ENCODE results near the gene UBA7. TPM values are rescaled to one million over a fixed set of nuclear protein-coding genes. Genes with fewer than 3 reads are reported as not detected.
A peak's percentile ranks its signal among the peaks of the same experiment; 100 is the strongest.
"Not testable (repeated sequence)": the region's sequence is repeated elsewhere in the genome, so short reads cannot be mapped to it uniquely, and the experiment has no call there.

UBA7 gene
- total RNA-seq, 3 donors from 2014 or later: 27.7 to 28.7 (median 27.8) TPM

GRCh38 chr3:49794926-49795905 is 18.5 kb downstream of the UBA7 start:
- H3K9me3 Mint-ChIP-seq: no peaks in the 10 kb centered on the region
- DNase-seq (no peak), ATAC-seq (no peak)
- H3K27me3 Mint-ChIP-seq (ENCODE audit: low read depth): no peaks in the 10 kb centered on the region
- H3K36me3 Mint-ChIP-seq (ENCODE audit: insufficient read depth): no peaks in the 10 kb centered on the region
- no peak overlapping the region for H3K4me3 Mint-ChIP-seq
- H3K4me1 Mint-ChIP-seq (ENCODE audit: low read depth): no peaks in the 10 kb centered on the region

- no peak for DNase-seq
- Mint-ChIP-seq H3K27me3 (ENCODE audit: low read depth) (no peaks in the 10 kb centered on the region), H3K4me3 (no peak overlapping the region), H3K36me3 (ENCODE audit: insufficient read depth) (no peaks in the 10 kb centered on the region), H3K4me1 (ENCODE audit: low read depth) (peaks cover 2% of the 10 kb centered on the region), H3K9me3 (no peaks in the 10 kb centered on the region)
- no peak for ATAC-seq
These were observed 19.3 kb downstream of the UBA7 start for GRCh38 chr3:49794431-49794830.

GRCh38 chr3:49793486-49794085 is 20.2 kb downstream of the UBA7 start:
- Mint-ChIP-seq H3K36me3 (ENCODE audit: insufficient read depth) (no peaks in the 10 kb centered on the region), H3K4me3 (no peak overlapping the region), H3K9me3 (no peaks in the 10 kb centered on the region), H3K4me1 (ENCODE audit: low read depth) (peaks cover 2% of the 10 kb centered on the region), H3K27me3 (ENCODE audit: low read depth) (no peaks in the 10 kb centered on the region)
- ATAC-seq (no peak), DNase-seq (no peak)

- ATAC-seq: no peak
- H3K9me3 Mint-ChIP-seq: no peaks in the 10 kb centered on the region
- no peak for DNase-seq
- H3K4me1 Mint-ChIP-seq (ENCODE audit: low read depth): peaks cover 2% of the 10 kb centered on the region
- no peaks in the 10 kb centered on the region for H3K36me3 Mint-ChIP-seq (ENCODE audit: insufficient read depth)
- no peak overlapping the region for H3K4me3 Mint-ChIP-seq
- H3K27me3 Mint-ChIP-seq (ENCODE audit: low read depth): no peaks in the 10 kb centered on the region
These were observed 21.2 kb downstream of the UBA7 start for GRCh38 chr3:49792371-49793150.

- peaks cover 8% of the 10 kb centered on the region for H3K4me1 Mint-ChIP-seq (ENCODE audit: low read depth)
- no peaks in the 10 kb centered on the region for H3K36me3 Mint-ChIP-seq (ENCODE audit: insufficient read depth)
- DNase-seq (no peak), ATAC-seq (no peak)
- no peak overlapping the region for H3K4me3 Mint-ChIP-seq
- H3K27me3 Mint-ChIP-seq (ENCODE audit: low read depth): no peaks in the 10 kb centered on the region
- no peaks in the 10 kb centered on the region for H3K9me3 Mint-ChIP-seq
These were observed 22.2 kb downstream of the UBA7 start for GRCh38 chr3:49791571-49791970.

GRCh38 chr3:49790626-49791411 is 22.9 kb downstream of the UBA7 start:
- no peaks in the 10 kb centered on the region for H3K36me3 Mint-ChIP-seq (ENCODE audit: insufficient read depth)
- H3K4me3 Mint-ChIP-seq: no peak overlapping the region
- no peaks in the 10 kb centered on the region for H3K27me3 Mint-ChIP-seq (ENCODE audit: low read depth)
- H3K4me1 Mint-ChIP-seq (ENCODE audit: low read depth): peaks cover 9% of the 10 kb centered on the region
- no peaks in the 10 kb centered on the region for H3K9me3 Mint-ChIP-seq
- DNase-seq (no peak), ATAC-seq (no peak)

GRCh38 chr3:49788056-49788455 is 25.7 kb downstream of the UBA7 start:
- Mint-ChIP-seq H3K36me3 (ENCODE audit: insufficient read depth) (no peaks in the 10 kb centered on the region), H3K9me3 (no peaks in the 10 kb centered on the region), H3K4me1 (ENCODE audit: low read depth) (peaks cover 27% of the 10 kb centered on the region), H3K27me3 (ENCODE audit: low read depth) (no peaks in the 10 kb centered on the region), H3K4me3 (peak overlapping the region; percentile 19)
- ATAC-seq (no peak), DNase-seq (no peak)

- H3K36me3 Mint-ChIP-seq (ENCODE audit: insufficient read depth): no peaks in the 10 kb centered on the region
- peaks cover 27% of the 10 kb centered on the region for H3K4me1 Mint-ChIP-seq (ENCODE audit: low read depth)
- no peaks in the 10 kb centered on the region for H3K27me3 Mint-ChIP-seq (ENCODE audit: low read depth)
- DNase-seq: no peak
- no peak for ATAC-seq
- H3K4me3 Mint-ChIP-seq: peak overlapping the region; percentile 90
- H3K9me3 Mint-ChIP-seq: no peaks in the 10 kb centered on the region
These were observed 26.2 kb downstream of the UBA7 start for GRCh38 chr3:49787536-49787935.

GRCh38 chr3:49787182-49787464 is 26.6 kb downstream of the UBA7 start:
- Mint-ChIP-seq H3K4me3 (peak overlapping the region; percentile 90), H3K27me3 (ENCODE audit: low read depth) (no peaks in the 10 kb centered on the region), H3K9me3 (no peaks in the 10 kb centered on the region), H3K36me3 (ENCODE audit: insufficient read depth) (peaks cover 3% of the 10 kb centered on the region), H3K4me1 (ENCODE audit: low read depth) (peaks cover 30% of the 10 kb centered on the region)
- no peak for DNase-seq
- ATAC-seq: no peak

- DNase-seq: peak; percentile 99
- Mint-ChIP-seq H3K9me3 (no peaks in the 10 kb centered on the region), H3K27me3 (ENCODE audit: low read depth) (no peaks in the 10 kb centered on the region), H3K4me1 (ENCODE audit: low read depth) (peaks cover 32% of the 10 kb centered on the region), H3K4me3 (peak within 1 kb of the TSS; percentile 90), H3K36me3 (ENCODE audit: insufficient read depth) (peaks cover 4% of the 10 kb centered on the region)
- peak; percentile 99 to 100 for ATAC-seq
These were observed 27.2 kb downstream of the UBA7 start, which contains the start of gene IP6K1 for GRCh38 chr3:49786357-49787181. TSS of gene IP6K1 (minus strand) at chr3:49786542. CDS start at chr3:49748040, 38,502 bp downstream.

- peaks cover 7% of the 10 kb centered on the region for H3K36me3 Mint-ChIP-seq (ENCODE audit: insufficient read depth)
- peak; percentile 53 to 54 for ATAC-seq
- H3K4me3 Mint-ChIP-seq: peak overlapping the region; percentile 90
- H3K4me1 Mint-ChIP-seq (ENCODE audit: low read depth): peaks cover 40% of the 10 kb centered on the region
- DNase-seq: no peak
- no peaks in the 10 kb centered on the region for H3K27me3 Mint-ChIP-seq (ENCODE audit: low read depth)
- no peaks in the 10 kb centered on the region for H3K9me3 Mint-ChIP-seq
These were observed 28.0 kb downstream of the UBA7 start for GRCh38 chr3:49785565-49786356.

- H3K4me3 Mint-ChIP-seq; H3K9me3 Mint-ChIP-seq; ATAC-seq; DNase-seq; H3K27me3 Mint-ChIP-seq (ENCODE audit: low read depth): not testable (repeated sequence)
- H3K36me3 Mint-ChIP-seq (ENCODE audit: insufficient read depth): peaks cover 14% of the 10 kb centered on the region
- peaks cover 54% of the 10 kb centered on the region for H3K4me1 Mint-ChIP-seq (ENCODE audit: low read depth)
These were observed 31.5 kb downstream of the UBA7 start for GRCh38 chr3:49782277-49782676.

Data from activated T-cell treated with anti-CD3 and anti-CD28 coated beads, Interleukin-2, amount 50 U/mL, for 4 hours (primary cell).